SK-N-MC (cell line): ENCODE results near the gene PDE1C.

Experiments
- DNase-seq: peaks from one replicate; pipeline ENCODE4 v3.0.0-alpha.2; 2011; ENCODE audit warnings: low read depth, low spot score
- H3K27ac ChIP-seq: fragments of 200-600 bp; sonication (generic); 2 replicates; pipeline ENCODE4 v1.5.1; 2016; ENCODE audit warnings: mixed run types
- H3K36me3 ChIP-seq: fragments of 200-600 bp; sonication (generic); 2 replicates; pipeline ENCODE4 v1.6.1; 2017; ENCODE audit warnings: antibody characterized with exemption, low read length, mixed read lengths; ENCODE audit not compliant: insufficient read depth
- H3K4me3 ChIP-seq: fragments of 200-600 bp; sonication (generic); 2 replicates; pipeline ENCODE4 v1.5.1; 2016
- H3K9ac ChIP-seq: fragments of 200-600 bp; sonication (generic); 2 replicates; pipeline ENCODE4 v1.8.0; 2017; ENCODE audit warnings: mixed run types, mixed read lengths; ENCODE audit not compliant: insufficient read length
- H3K9me3 ChIP-seq: fragments of 200-600 bp; sonication (generic); 2 replicates; pipeline ENCODE4 v1.6.1; 2017; ENCODE audit warnings: low read depth, mild to moderate bottlenecking, antibody characterized with exemption, low read length, moderate library complexity, mixed read lengths
- EZH2 ChIP-seq: fragments of 200-600 bp; sonication (generic); IDR thresholded peaks from one replicate; pipeline ENCODE4 v1.6.1; 2017; ENCODE audit warnings: antibody characterized with exemption
- FOXP2 ChIP-seq: optimal IDR thresholded peaks from 2 replicates; pipeline ENCODE3; 2011; ENCODE audit warnings: mild to moderate bottlenecking, moderate library complexity; ENCODE audit not compliant: insufficient read depth; ENCODE audit errors: extremely low read length, control extremely low read depth
- POLR2AphosphoS5 ChIP-seq: IDR thresholded peaks from 2 replicates; pipeline ENCODE4 v1.6.1; 2012; ENCODE audit warnings: mild to moderate bottlenecking, low read depth, low read length, borderline replicate concordance

Gene PDE1C

GRCh38 chr7:32051128-32051527 lies 19.1 kb downstream of the PDE1C start:
- Histone ChIP-seq H3K9me3 (no peaks in the 10 kb centered on the region), H3K27ac (no peak overlapping the region), H3K4me3 (no peak overlapping the region), H3K9ac (no peak overlapping the region), H3K36me3 (no peaks in the 10 kb centered on the region)
- no peak for DNase-seq
- TF ChIP-seq POLR2AphosphoS5: no peak
- no peak for TF ChIP-seq FOXP2
- TF ChIP-seq EZH2: no peak

GRCh38 chr7:32049599-32049998 lies 20.6 kb downstream of the PDE1C start:
- no peak overlapping the region for H3K4me3 ChIP-seq
- DNase-seq: no peak
- TF ChIP-seq FOXP2: no peak
- no peak for TF ChIP-seq EZH2
- no peak for TF ChIP-seq POLR2AphosphoS5
- H3K9ac ChIP-seq: no peak overlapping the region
- H3K36me3 ChIP-seq: no peaks in the 10 kb centered on the region
- no peak overlapping the region for H3K27ac ChIP-seq
- H3K9me3 ChIP-seq: no peaks in the 10 kb centered on the region

- TF ChIP-seq EZH2 (no peak), POLR2AphosphoS5 (no peak), FOXP2 (no peak)
- Histone ChIP-seq H3K9me3 (no peaks in the 10 kb centered on the region), H3K27ac (no peak overlapping the region), H3K9ac (no peak overlapping the region), H3K36me3 (no peaks in the 10 kb centered on the region), H3K4me3 (no peak overlapping the region)
- DNase-seq: no peak
These were observed 21.2 kb downstream of the PDE1C start for GRCh38 chr7:32048970-32049491.

GRCh38 chr7:32047801-32048200 lies 22.4 kb downstream of the PDE1C start:
- Histone ChIP-seq H3K9ac (no peak overlapping the region), H3K36me3 (no peaks in the 10 kb centered on the region), H3K27ac (no peak overlapping the region), H3K9me3 (no peaks in the 10 kb centered on the region), H3K4me3 (no peak overlapping the region)
- DNase-seq: no peak
- TF ChIP-seq POLR2AphosphoS5: no peak
- TF ChIP-seq EZH2: no peak
- TF ChIP-seq FOXP2: no peak

- no peaks in the 10 kb centered on the region for H3K36me3 ChIP-seq
- DNase-seq: no peak
- TF ChIP-seq EZH2 (no peak), FOXP2 (no peak), POLR2AphosphoS5 (no peak)
These were observed 23.1 kb downstream of the PDE1C start for GRCh38 chr7:32047075-32047474.

GRCh38 chr7:32045228-32045627 lies 25.0 kb downstream of the PDE1C start:
- TF ChIP-seq EZH2 (no peak), FOXP2 (no peak), POLR2AphosphoS5 (no peak)
- no peak overlapping the region for H3K9ac ChIP-seq
- no peak overlapping the region for H3K4me3 ChIP-seq
- H3K27ac ChIP-seq: no peak overlapping the region
- no peaks in the 10 kb centered on the region for H3K36me3 ChIP-seq
- no peaks in the 10 kb centered on the region for H3K9me3 ChIP-seq
- DNase-seq: no peak

More at GRCh38 chr7:32047075-32047474, 23.1 kb downstream of the PDE1C start:
- no peak overlapping the region for H3K4me3 ChIP-seq
- no peak overlapping the region for H3K27ac ChIP-seq
- H3K9ac ChIP-seq: no peak overlapping the region
- no peaks in the 10 kb centered on the region for H3K9me3 ChIP-seq

GRCh38 chr7:32044739-32045138 lies 25.5 kb downstream of the PDE1C start:
- no peak overlapping the region for H3K4me3 ChIP-seq
- no peak for DNase-seq
- H3K27ac ChIP-seq: no peak overlapping the region
- no peak for TF ChIP-seq FOXP2
- no peak for TF ChIP-seq EZH2
- TF ChIP-seq POLR2AphosphoS5: no peak
- no peak overlapping the region for H3K9ac ChIP-seq
- no peaks in the 10 kb centered on the region for H3K36me3 ChIP-seq
- no peaks in the 10 kb centered on the region for H3K9me3 ChIP-seq

GRCh38 chr7:32043688-32044087 lies 26.5 kb downstream of the PDE1C start:
- no peak overlapping the region for H3K27ac ChIP-seq
- H3K9me3 ChIP-seq: no peaks in the 10 kb centered on the region
- no peak for DNase-seq

GRCh38 chr7:32042900-32043299 lies 27.3 kb downstream of the PDE1C start:
- H3K4me3 ChIP-seq: no peak overlapping the region
- no peak for DNase-seq
- no peak overlapping the region for H3K27ac ChIP-seq
- no peak overlapping the region for H3K9ac ChIP-seq
- TF ChIP-seq FOXP2 (no peak), POLR2AphosphoS5 (no peak), EZH2 (no peak)
- no peaks in the 10 kb centered on the region for H3K36me3 ChIP-seq
- H3K9me3 ChIP-seq: no peaks in the 10 kb centered on the region

More at GRCh38 chr7:32043688-32044087, 26.5 kb downstream of the PDE1C start:
- TF ChIP-seq EZH2: no peak
- no peak for TF ChIP-seq FOXP2
- no peak for TF ChIP-seq POLR2AphosphoS5
- Histone ChIP-seq H3K9ac (no peak overlapping the region), H3K4me3 (no peak overlapping the region), H3K36me3 (no peaks in the 10 kb centered on the region)
